ENCODE results near the gene AP5Z1. TPM values are rescaled to one million over a fixed set of nuclear protein-coding genes. Genes with fewer than 3 reads are reported as not detected.
"Not testable (repeated sequence)": the region's sequence is repeated elsewhere in the genome, so short reads cannot be mapped to it uniquely, and the experiment has no call there.

The AP5Z1 gene
- polyA plus RNA-seq, 1 donor from 2014 or later = 37.7 TPM

GRCh38 chr7:4796453-4796852, 21.0 kb downstream of the AP5Z1 start:
- Mint-ChIP-seq H3K4me3 (no peak overlapping the region), H3K36me3 (peaks cover 1% of the 10 kb centered on the region), H3K27ac (no peak overlapping the region), H3K9me3 (no peaks in the 10 kb centered on the region), H3K4me1 (peaks cover 0 to 5% (median 0%) of the 10 kb centered on the region in 3 donors), H3K27me3 (no peaks in the 10 kb centered on the region)

- no peak overlapping the region for H3K27ac Mint-ChIP-seq
- no peak overlapping the region for H3K4me3 Mint-ChIP-seq
- peaks cover 1% of the 10 kb centered on the region for H3K36me3 Mint-ChIP-seq
- no peaks in the 10 kb centered on the region for H3K9me3 Mint-ChIP-seq
- H3K4me1 Mint-ChIP-seq = peaks cover 0 to 5% (median 0%) of the 10 kb centered on the region in 3 donors
- no peaks in the 10 kb centered on the region for H3K27me3 Mint-ChIP-seq
These were observed 22.7 kb downstream of the AP5Z1 start for GRCh38 chr7:4797858-4798705.

DNA sequence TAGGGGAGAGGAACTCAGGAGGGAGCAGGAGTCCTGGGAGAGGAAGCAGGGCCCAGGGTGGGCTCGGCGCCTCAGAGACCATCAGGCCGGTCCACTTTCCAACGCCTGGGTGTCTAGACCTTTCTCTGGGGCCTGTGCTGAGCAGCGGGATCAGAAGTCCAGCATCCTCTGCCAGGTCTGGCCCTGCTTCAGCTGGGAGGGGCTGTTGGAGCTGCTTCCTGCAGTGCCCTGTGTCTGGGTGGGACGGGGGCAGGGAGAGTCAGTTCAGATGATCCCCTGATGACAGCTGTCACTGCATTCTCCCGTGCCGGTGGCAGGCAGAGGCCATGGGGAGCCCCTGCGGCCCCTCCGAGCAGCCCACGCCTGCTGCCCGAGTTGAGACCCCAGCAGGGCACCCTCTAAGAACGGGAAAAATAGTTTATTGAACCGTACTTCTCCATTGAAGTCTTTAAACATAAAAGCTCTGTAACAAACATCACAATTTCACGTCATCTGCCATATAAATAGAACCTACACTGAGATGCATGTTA, 23.3 kb downstream of the AP5Z1 start:
- no peaks in the 10 kb centered on the region for H3K9me3 Mint-ChIP-seq
- H3K4me3 Mint-ChIP-seq = no peak overlapping the region

GRCh38 chr7:4799508-4800268, 24.3 kb downstream of the AP5Z1 start:
- H3K27ac Mint-ChIP-seq = no peak overlapping the region
- peaks cover 1% of the 10 kb centered on the region for H3K27me3 Mint-ChIP-seq
- peaks cover 0 to 5% (median 0%) of the 10 kb centered on the region in 3 donors for H3K4me1 Mint-ChIP-seq
- H3K4me3 Mint-ChIP-seq = no peak overlapping the region
- H3K36me3 Mint-ChIP-seq = no peaks in the 10 kb centered on the region
- no peaks in the 10 kb centered on the region for H3K9me3 Mint-ChIP-seq

More for the DNA sequence above, 23.3 kb downstream of the AP5Z1 start:
- no peak overlapping the region for H3K27ac Mint-ChIP-seq
- H3K36me3 Mint-ChIP-seq = peaks cover 1% of the 10 kb centered on the region
- no peaks in the 10 kb centered on the region for H3K27me3 Mint-ChIP-seq
- peaks cover 0 to 5% (median 0%) of the 10 kb centered on the region in 3 donors for H3K4me1 Mint-ChIP-seq

- Mint-ChIP-seq H3K27ac (no peak overlapping the region), H3K4me3 (no peak overlapping the region), H3K36me3 (no peaks in the 10 kb centered on the region), H3K9me3 (no peaks in the 10 kb centered on the region), H3K27me3 (peaks cover 1% of the 10 kb centered on the region), H3K4me1 (peaks cover 0 to 5% (median 0%) of the 10 kb centered on the region in 3 donors)
These were observed 25.1 kb downstream of the AP5Z1 start for GRCh38 chr7:4800487-4800886.

- peak overlapping the region in 1 of 4 donors; percentile 39 for H3K4me3 Mint-ChIP-seq
- peak overlapping the region in 1 of 3 donors; percentile 73 for H3K27ac Mint-ChIP-seq
- H3K36me3 Mint-ChIP-seq = no peaks in the 10 kb centered on the region
- peaks cover 0 to 5% (median 0%) of the 10 kb centered on the region in 3 donors for H3K4me1 Mint-ChIP-seq
- H3K27me3 Mint-ChIP-seq = peaks cover 1% of the 10 kb centered on the region
- no peaks in the 10 kb centered on the region for H3K9me3 Mint-ChIP-seq
These were observed 25.8 kb downstream of the AP5Z1 start for GRCh38 chr7:4800926-4801838.

DNA sequence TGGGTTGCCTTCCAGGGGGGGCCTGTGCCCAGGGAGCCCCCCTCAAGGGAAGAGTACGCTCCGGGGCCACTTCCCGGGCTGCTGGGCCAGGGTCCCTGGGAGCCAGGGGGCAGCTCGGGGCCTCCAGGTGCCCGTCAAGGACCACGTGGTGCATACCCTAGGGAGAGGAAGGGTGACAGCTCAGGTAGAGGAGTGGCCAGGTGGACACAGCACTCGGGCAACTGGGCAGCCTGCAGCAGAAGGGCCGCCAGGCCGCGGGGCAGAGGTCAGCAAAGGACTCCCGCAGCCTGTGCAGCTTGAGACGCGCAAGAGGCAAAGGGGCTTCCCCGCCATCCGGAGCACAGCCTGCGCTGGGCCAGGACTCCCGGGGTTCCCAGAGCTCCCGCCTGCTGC, 26.4 kb downstream of the AP5Z1 start:
- Mint-ChIP-seq H3K4me3 (no peak overlapping the region), H3K9me3 (no peaks in the 10 kb centered on the region), H3K36me3 (no peaks in the 10 kb centered on the region), H3K4me1 (peaks cover 0 to 5% (median 0%) of the 10 kb centered on the region in 3 donors), H3K27ac (no peak overlapping the region), H3K27me3 (peaks cover 6% of the 10 kb centered on the region)

GRCh38 chr7:4802577-4802976, 27.2 kb downstream of the AP5Z1 start:
- H3K4me3 Mint-ChIP-seq, H3K36me3 Mint-ChIP-seq, H3K4me1 Mint-ChIP-seq, H3K27ac Mint-ChIP-seq, H3K27me3 Mint-ChIP-seq, H3K9me3 Mint-ChIP-seq: not testable (repeated sequence)

DNA sequence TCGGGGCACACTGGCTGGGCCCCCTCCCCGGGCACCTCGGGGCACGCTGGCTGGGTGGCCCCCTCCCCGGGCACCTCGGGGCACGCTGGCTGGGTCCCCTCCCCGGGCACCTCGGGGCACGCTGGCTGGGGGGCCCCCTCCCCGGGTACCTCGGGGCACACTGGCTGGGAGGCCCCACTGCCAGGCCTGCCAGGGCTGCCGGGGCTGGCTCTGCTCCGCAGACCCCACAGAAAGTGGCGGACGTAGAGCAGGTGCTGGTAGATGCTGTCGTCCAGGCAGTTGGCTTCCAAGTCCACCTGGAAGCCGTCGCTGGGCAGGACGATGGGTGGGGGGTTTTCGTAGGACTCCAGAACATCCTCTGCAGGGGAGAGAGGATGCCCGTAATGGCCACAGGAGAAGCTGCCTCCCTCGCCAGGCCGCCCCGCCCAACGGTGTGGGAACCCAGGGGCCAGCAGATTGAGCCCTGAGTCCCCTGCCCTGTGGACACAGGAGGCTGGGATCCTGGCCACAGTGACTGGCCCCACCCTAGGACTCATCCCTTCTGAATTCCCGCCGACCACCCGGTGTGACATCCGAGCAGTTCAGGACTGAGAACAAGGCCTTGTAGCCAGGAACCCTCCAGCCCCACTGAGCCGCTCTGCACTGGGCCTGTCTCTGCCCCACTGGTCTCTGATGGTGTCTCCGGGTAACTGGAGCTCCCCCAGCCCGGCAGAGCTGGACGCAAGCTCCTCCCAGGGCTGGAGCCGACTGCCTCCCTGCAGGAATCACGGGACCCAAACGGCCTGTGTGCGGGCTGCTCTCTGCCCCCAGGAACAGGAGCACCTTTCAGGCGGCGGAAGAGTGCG, 28.2 kb downstream of the AP5Z1 start:
- Mint-ChIP-seq H3K27ac (no peak overlapping the region), H3K27me3 (peaks cover 7% of the 10 kb centered on the region)

GRCh38 chr7:4805110-4805983, 29.9 kb downstream of the AP5Z1 start:
- H3K36me3 Mint-ChIP-seq = no peaks in the 10 kb centered on the region
- no peaks in the 10 kb centered on the region for H3K9me3 Mint-ChIP-seq
- no peak overlapping the region for H3K27ac Mint-ChIP-seq
- peaks cover 16% of the 10 kb centered on the region for H3K27me3 Mint-ChIP-seq
- H3K4me3 Mint-ChIP-seq = no peak overlapping the region
- H3K4me1 Mint-ChIP-seq = peaks cover 0 to 5% (median 4%) of the 10 kb centered on the region in 3 donors

More for the DNA sequence above, 28.2 kb downstream of the AP5Z1 start:
- peaks cover 0 to 5% (median 0%) of the 10 kb centered on the region in 3 donors for H3K4me1 Mint-ChIP-seq
- no peaks in the 10 kb centered on the region for H3K36me3 Mint-ChIP-seq
- H3K4me3 Mint-ChIP-seq = no peak overlapping the region
- H3K9me3 Mint-ChIP-seq = no peaks in the 10 kb centered on the region

GRCh38 chr7:4805984-4806300, 30.5 kb downstream of the AP5Z1 start:
- Mint-ChIP-seq H3K9me3 (no peaks in the 10 kb centered on the region), H3K36me3 (no peaks in the 10 kb centered on the region), H3K4me1 (peaks cover 0 to 7% (median 4%) of the 10 kb centered on the region in 3 donors), H3K4me3 (no peak overlapping the region), H3K27ac (no peak overlapping the region), H3K27me3 (peaks cover 22% of the 10 kb centered on the region)

- Mint-ChIP-seq H3K4me1 (peaks cover 0 to 7% (median 4%) of the 10 kb centered on the region in 3 donors), H3K27me3 (peaks cover 25% of the 10 kb centered on the region), H3K27ac (no peak overlapping the region), H3K36me3 (no peaks in the 10 kb centered on the region), H3K4me3 (no peak overlapping the region), H3K9me3 (no peaks in the 10 kb centered on the region)
These were observed 31.7 kb downstream of the AP5Z1 start for GRCh38 chr7:4806983-4807597.

DNA sequence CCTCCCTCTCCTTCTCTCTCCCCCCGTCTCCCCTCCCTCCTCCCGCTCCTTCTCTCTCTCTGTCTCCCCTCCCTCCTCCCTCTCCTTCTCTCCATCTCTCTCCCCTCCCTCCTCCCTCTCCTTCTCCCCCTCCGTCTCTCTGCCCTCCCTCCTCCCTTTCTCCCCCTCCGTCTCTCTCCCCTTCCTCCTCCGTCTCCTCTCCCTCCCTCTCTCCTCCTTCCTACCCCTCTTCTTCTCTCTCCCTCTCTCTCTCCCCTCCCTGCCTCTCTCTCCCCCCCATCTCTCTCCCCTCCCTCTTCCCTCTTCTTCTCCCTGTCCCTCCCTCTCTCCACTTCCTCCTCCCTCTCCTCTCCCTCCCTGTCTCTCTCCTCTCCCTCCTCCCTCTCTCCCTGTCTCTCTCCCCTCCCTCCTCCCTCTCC, 32.2 kb downstream of the AP5Z1 start:
- Mint-ChIP-seq H3K36me3 (peaks cover under 1% of the 10 kb centered on the region), H3K4me1 (peaks cover 0 to 7% (median 4%) of the 10 kb centered on the region in 3 donors), H3K27me3 (peaks cover 26% of the 10 kb centered on the region), H3K4me3 (no peak overlapping the region), H3K9me3 (peaks cover 0 to under 1% (median under 1%) of the 10 kb centered on the region in 3 donors), H3K27ac (no peak overlapping the region)
